ENCODE measurements around the gene UBE2G2. TPM values are rescaled to one million over a fixed set of nuclear protein-coding genes. Genes with fewer than 3 reads are reported as not detected.

The UBE2G2 gene
- total RNA-seq, 4 donors from 2014 or later, result 90.4 to 127 (median 95.3) TPM

DNA sequence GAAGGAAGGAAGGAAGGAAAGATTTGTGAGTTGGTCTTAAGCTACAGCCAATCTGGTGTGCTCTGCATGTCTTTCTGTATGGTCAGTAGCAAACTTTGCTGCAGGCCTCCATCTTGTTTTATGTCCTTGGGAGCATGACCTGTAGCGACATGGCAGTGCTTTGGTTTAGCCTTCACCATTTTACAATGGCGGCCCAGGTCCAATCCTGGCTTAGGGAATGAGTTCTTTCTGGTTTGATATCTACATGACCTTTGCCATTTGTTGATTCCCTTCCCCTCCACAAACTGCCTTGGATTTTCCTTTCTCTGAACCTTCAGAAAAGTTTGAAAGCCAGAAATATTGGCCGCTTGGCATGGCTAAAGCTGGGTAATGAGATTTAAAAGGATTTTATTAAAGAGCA, 59.7 kb downstream of the UBE2G2 start:
- Histone ChIP-seq H3K36me3 (no peaks in the 10 kb centered on the region), H3K9me3 (no peaks in the 10 kb centered on the region), H3K27me3 (no peaks in the 10 kb centered on the region), H3K27ac (no peak overlapping the region), H3K4me3 (replicated peaks in 1 of 3) (no peak overlapping the region), H3K4me1 (no peaks in the 10 kb centered on the region)
- no peak for TF ChIP-seq POLR2A (IDR thresholded peaks at IDR 0.05)
- TF ChIP-seq, protein P1, sequence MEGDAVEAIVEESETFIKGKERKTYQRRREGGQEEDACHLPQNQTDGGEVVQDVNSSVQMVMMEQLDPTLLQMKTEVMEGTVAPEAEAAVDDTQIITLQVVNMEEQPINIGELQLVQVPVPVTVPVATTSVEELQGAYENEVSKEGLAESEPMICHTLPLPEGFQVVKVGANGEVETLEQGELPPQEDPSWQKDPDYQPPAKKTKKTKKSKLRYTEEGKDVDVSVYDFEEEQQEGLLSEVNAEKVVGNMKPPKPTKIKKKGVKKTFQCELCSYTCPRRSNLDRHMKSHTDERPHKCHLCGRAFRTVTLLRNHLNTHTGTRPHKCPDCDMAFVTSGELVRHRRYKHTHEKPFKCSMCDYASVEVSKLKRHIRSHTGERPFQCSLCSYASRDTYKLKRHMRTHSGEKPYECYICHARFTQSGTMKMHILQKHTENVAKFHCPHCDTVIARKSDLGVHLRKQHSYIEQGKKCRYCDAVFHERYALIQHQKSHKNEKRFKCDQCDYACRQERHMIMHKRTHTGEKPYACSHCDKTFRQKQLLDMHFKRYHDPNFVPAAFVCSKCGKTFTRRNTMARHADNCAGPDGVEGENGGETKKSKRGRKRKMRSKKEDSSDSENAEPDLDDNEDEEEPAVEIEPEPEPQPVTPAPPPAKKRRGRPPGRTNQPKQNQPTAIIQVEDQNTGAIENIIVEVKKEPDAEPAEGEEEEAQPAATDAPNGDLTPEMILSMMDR (IDR thresholded peaks at IDR 0.05), result no peak
- no peak for DNase-seq
- intact Hi-C loops (cut with DNase I), result no loop called here
- WGBS, 2 donors, result 95 to 98% methylated on average over 3 of the region's 3 CpGs

DNA sequence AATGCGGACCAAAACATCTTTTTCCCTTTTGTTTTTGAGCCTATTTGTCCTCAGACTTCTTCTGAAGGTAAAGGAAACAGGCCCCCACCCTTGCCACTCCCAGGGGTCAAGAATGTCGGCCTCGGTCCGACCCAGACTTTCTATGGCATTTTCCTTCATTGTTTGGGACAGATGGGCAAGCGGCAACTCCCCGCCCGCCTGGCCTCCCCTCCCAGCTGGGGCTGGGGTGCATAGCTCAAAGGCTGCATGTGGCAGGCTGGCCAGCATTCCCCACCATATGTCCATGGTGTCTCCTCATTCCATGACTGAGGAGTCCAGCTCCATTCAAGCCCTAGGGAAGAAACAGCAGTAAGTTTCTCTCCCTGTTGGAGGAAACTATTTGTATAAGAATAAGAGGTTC, 60.9 kb downstream of the UBE2G2 start:
- 82 to 94% methylated on average over 7 of the region's 7 CpGs for WGBS, 2 donors
- H3K36me3 ChIP-seq, result no peaks in the 10 kb centered on the region
- no peaks in the 10 kb centered on the region for H3K4me1 ChIP-seq
- no peaks in the 10 kb centered on the region for H3K27me3 ChIP-seq
- TF ChIP-seq, protein P1 (IDR thresholded peaks at IDR 0.05), result no peak
- TF ChIP-seq POLR2A (IDR thresholded peaks at IDR 0.05), result no peak
- DNase-seq, result no peak
- H3K27ac ChIP-seq, result no peak overlapping the region
- no peak overlapping the region for H3K4me3 ChIP-seq (replicated peaks in 1 of 3)
- no peaks in the 10 kb centered on the region for H3K9me3 ChIP-seq
- intact Hi-C loops (cut with DNase I), result no loop called here

GRCh38 chr21:44739316-44739715, 62.3 kb downstream of the UBE2G2 start:
- DNase-seq, result no peak
- WGBS, 2 donors, result 88 to 89% methylated on average over 1 of the region's 1 CpG
- Histone ChIP-seq H3K27me3 (no peaks in the 10 kb centered on the region), H3K9me3 (no peaks in the 10 kb centered on the region), H3K27ac (no peak overlapping the region), H3K36me3 (no peaks in the 10 kb centered on the region), H3K4me1 (no peaks in the 10 kb centered on the region), H3K4me3 (replicated peaks in 1 of 3) (no peak overlapping the region)
- intact Hi-C loops (cut with DNase I), result no loop called here
- TF ChIP-seq, protein P1 (IDR thresholded peaks at IDR 0.05), result no peak
- TF ChIP-seq POLR2A (IDR thresholded peaks at IDR 0.05), result no peak

DNA sequence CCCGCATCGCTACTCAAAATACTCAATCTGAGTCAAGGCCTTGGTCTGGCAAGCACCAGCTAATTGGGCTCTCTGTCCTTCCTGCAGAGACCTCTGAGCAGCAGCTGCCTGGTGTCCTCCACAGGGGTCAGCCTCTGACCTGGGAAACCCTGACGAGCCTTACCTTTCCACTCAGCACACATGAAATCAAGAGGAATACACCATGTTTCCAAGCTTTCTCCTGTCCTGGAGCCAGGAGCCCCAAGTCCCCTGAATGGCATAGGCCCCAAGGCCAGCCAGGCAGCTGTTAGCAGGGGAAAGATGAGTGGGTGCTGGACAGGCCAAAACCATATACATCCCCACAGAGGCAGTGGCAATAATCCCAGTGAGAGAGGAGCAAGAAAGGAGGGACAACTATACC, 63.0 kb downstream of the UBE2G2 start:
- Histone ChIP-seq H3K36me3 (no peaks in the 10 kb centered on the region), H3K27me3 (no peaks in the 10 kb centered on the region), H3K4me3 (replicated peaks in 1 of 3) (no peak overlapping the region), H3K9me3 (no peaks in the 10 kb centered on the region), H3K27ac (no peak overlapping the region), H3K4me1 (no peaks in the 10 kb centered on the region)
- no peak for DNase-seq
- no peak for TF ChIP-seq POLR2A (IDR thresholded peaks at IDR 0.05)
- TF ChIP-seq, protein P1 (IDR thresholded peaks at IDR 0.05), result no peak
- 82 to 87% methylated on average over 2 to 3 of the region's 3 CpGs for WGBS, 2 donors
- intact Hi-C loops (cut with DNase I), result no loop called here

DNA sequence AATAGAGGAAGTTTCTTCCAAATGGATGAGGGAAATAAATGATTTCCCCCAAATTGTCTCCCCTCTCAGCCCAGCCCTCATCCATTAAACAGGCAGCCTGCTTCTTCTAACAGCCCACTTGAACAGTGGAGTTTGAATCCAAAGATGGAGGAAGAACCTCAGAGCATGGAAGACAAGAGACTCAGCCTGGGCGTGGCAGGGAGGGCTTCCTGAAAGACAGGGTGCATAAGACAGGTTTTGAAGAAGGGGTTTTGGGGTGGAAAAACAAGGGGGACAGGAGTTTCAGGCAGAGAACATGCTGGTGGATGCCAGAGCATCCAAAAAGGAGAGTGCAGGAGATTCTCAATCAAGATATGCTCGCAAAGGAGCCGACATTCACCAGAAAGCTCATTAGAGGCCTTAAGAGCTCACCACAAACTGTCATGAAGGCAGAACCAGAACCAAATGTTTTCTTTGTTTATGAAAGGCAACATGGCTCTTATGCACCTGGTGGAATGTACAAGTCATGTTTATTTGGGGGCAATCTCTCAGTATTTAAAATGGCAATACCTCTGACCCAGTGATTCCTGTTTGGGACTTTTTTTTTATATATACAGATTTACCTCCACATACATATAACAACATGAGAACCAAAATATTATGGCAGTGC, 63.8 kb downstream of the UBE2G2 start:
- Histone ChIP-seq H3K27ac (no peak overlapping the region), H3K9me3 (no peaks in the 10 kb centered on the region), H3K36me3 (no peaks in the 10 kb centered on the region), H3K4me3 (replicated peaks in 1 of 3) (no peak overlapping the region), H3K27me3 (no peaks in the 10 kb centered on the region), H3K4me1 (no peaks in the 10 kb centered on the region)
- DNase-seq, result no peak
- intact Hi-C loops (cut with DNase I), result no loop called here
- WGBS, 2 donors, result 75% methylated on average over 3 of the region's 3 CpGs
- TF ChIP-seq, protein P1 (IDR thresholded peaks at IDR 0.05), result no peak
- TF ChIP-seq POLR2A (IDR thresholded peaks at IDR 0.05), result no peak
